C4-2B (cell line): ENCODE measurements around the gene TYRO3.
"Not testable (repeated sequence)": the region's sequence is repeated elsewhere in the genome, so short reads cannot be mapped to it uniquely, and the experiment has no call there.

ENCODE experiments used
- H3K27ac ChIP-seq: fragments of 450-650 bp; 2 replicates; pipeline ENCODE4 v1.5.1; 2017
- CTCF ChIP-seq: fragments of 450-650 bp; conservative IDR thresholded peaks from 2 replicates; pipeline ENCODE4 v1.5.1; 2017; ENCODE audit warnings: mild to moderate bottlenecking
- ZFX ChIP-seq: fragments of 450-650 bp; IDR thresholded peaks from 2 replicates; pipeline ENCODE4 v1.6.1; 2017

TYRO3 gene

GRCh38 chr15:41585127-41586047 is 26.4 kb downstream of the TYRO3 start:
- H3K27ac ChIP-seq, result no peak overlapping the region
- no peak for TF ChIP-seq ZFX
- TF ChIP-seq CTCF, result no peak

- H3K27ac ChIP-seq, result not testable (repeated sequence)
Observed at GRCh38 chr15:41586531-41587282, 27.7 kb downstream of the TYRO3 start.

GRCh38 chr15:41589018-41589417 is 30.0 kb downstream of the TYRO3 start:
- H3K27ac ChIP-seq, result not testable (repeated sequence)

- not testable (repeated sequence) for H3K27ac ChIP-seq
Observed at GRCh38 chr15:41589571-41589970, 30.6 kb downstream of the TYRO3 start.

GRCh38 chr15:41591217-41591616 is 32.2 kb downstream of the TYRO3 start:
- not testable (repeated sequence) for H3K27ac ChIP-seq

- H3K27ac ChIP-seq, result not testable (repeated sequence)
Observed at GRCh38 chr15:41592718-41593117, 33.7 kb downstream of the TYRO3 start.

- H3K27ac ChIP-seq, result no peak overlapping the region
- TF ChIP-seq CTCF (no peak), ZFX (no peak)
Observed at GRCh38 chr15:41594801-41595746, 36.1 kb downstream of the TYRO3 start.

GRCh38 chr15:41596972-41597371 is 38.0 kb downstream of the TYRO3 start:
- TF ChIP-seq CTCF, result no peak
- TF ChIP-seq ZFX, result no peak

GRCh38 chr15:41597787-41598186 is 38.8 kb downstream of the TYRO3 start:
- TF ChIP-seq ZFX (no peak), CTCF (no peak)

More at GRCh38 chr15:41596972-41597371, 38.0 kb downstream of the TYRO3 start:
- no peak overlapping the region for H3K27ac ChIP-seq

More at GRCh38 chr15:41597787-41598186, 38.8 kb downstream of the TYRO3 start:
- no peak overlapping the region for H3K27ac ChIP-seq
